WI38 (cell line): ENCODE results near the gene TSPAN7.

Experiments
- H3K4me3 ChIP-seq: 2 replicates; pipeline ENCODE4 v1.5.1; 2011; ENCODE audit warnings: low read depth, mild to moderate bottlenecking, control low read depth, low read length
- TF ChIP-seq, protein P1 (sequence below): IDR thresholded peaks from 2 replicates; pipeline ENCODE4 v1.5.1; 2012; ENCODE audit warnings: low read depth, mild to moderate bottlenecking, control low read depth, low read length

TSPAN7 gene, protein sequence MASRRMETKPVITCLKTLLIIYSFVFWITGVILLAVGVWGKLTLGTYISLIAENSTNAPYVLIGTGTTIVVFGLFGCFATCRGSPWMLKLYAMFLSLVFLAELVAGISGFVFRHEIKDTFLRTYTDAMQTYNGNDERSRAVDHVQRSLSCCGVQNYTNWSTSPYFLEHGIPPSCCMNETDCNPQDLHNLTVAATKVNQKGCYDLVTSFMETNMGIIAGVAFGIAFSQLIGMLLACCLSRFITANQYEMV

DNA sequence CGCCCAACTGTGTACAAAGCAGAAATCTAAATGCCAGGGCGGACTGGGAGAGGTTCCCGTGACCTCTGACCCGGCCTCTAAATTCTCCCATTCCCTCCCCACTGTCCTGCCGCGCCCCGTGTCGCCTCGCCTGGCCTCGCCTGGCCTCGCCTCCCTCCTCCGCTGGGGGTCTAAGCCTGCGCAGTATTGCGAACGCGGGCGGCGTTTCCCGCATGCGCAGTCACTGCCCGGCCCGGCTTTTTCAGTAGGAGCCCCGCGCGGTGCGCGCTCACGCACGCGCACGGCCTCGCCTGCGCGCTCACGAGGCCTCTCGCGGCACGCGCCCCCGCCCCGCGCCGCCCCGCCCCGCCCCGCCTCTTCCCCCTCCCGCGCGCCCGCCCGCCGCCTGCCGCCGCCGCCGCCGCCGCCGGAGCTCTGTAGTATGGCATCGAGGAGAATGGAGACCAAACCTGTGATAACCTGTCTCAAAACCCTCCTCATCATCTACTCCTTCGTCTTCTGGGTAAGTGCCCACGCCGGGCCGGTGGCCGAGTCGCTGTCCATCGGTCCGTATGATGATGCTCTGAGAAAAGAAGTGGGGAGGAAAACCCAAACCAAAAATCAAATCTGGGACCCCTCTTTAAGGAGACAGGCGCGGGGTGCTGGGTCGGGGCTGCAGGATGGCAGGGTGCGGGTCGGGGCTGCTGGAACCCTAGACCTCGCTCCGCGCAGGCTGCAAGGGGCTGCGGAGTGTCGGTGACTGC, at the start of gene TSPAN7:
Gene TSPAN7, plus strand, starts transcription at position 417 of the 743 bp plus-strand sequence. Its CDS starts 5 bp downstream, at position 422.
- TF ChIP-seq, protein P1, sequence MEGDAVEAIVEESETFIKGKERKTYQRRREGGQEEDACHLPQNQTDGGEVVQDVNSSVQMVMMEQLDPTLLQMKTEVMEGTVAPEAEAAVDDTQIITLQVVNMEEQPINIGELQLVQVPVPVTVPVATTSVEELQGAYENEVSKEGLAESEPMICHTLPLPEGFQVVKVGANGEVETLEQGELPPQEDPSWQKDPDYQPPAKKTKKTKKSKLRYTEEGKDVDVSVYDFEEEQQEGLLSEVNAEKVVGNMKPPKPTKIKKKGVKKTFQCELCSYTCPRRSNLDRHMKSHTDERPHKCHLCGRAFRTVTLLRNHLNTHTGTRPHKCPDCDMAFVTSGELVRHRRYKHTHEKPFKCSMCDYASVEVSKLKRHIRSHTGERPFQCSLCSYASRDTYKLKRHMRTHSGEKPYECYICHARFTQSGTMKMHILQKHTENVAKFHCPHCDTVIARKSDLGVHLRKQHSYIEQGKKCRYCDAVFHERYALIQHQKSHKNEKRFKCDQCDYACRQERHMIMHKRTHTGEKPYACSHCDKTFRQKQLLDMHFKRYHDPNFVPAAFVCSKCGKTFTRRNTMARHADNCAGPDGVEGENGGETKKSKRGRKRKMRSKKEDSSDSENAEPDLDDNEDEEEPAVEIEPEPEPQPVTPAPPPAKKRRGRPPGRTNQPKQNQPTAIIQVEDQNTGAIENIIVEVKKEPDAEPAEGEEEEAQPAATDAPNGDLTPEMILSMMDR, result no peak
- peak within 1 kb of the TSS; percentile 49 for H3K4me3 ChIP-seq

DNA sequence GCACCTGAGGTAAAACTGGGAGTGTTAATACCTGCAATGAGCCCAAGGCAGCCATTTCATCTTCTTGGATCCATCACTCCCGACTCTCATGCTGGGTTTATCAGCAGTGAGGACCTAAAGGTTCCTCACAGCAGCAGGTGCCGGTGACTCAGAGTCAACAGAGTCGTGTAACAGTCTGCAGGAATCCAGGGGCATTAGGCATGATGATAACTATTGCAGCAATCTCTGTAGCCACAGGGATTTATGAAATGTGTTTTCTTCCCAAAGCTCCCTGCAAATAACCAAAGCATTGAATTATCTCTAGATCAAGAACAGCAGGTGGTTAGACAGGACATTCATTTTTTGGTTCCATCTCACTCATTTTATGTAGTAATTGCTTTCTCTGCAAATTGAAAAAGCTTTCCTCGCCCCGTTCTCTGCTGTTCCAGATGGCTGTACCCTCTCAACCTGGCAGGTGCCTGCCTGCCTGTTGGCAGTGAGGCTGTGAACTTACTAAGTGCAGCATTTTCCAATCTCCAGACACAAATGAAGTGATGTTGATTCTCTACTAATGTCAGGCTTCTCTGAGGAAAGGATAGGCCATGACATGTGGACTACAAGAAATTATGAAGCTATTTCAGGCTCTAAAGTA, 48.1 kb upstream of the TSPAN7 start:
- TF ChIP-seq, protein P1, result no peak
- no peak overlapping the region for H3K4me3 ChIP-seq

DNA sequence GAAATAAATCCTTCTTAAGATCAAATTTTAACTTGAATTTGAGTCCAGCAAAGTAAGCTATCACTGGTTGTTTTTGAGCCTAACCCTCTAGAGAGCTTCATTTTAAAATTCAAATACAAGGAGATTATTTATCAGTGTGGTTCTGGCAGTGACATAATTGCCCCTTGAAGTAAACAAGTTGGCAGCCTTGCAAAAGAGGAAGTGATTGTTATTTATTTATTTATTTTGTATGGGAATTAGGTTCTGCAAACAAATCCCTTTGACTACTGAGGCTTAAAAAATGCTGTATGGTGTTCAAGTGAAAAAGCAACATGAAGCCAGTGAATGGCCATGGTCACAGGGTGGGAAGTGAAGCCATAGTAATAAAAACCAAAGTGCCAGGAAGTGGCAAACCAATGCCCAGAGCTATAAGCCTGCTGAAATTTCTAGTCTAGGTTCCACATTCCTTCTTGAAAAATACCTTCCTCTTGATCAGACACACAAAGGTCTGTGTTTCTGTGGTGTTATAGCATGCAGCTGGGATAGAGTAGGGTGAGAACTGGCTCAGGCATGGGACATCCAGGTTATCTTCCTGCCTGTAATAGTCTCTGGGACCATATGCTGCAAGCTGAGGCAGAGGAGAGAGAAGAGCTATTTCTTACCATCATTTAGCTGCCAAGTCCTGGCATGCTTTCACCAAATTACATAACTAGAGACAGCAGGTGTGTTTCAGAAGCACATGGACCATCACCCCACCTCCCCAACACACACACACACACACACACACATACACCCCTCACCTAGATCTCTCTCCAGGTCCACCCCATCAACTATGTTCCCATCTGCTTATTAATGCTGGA, 47.1 kb upstream of the TSPAN7 start:
- H3K4me3 ChIP-seq, result no peak overlapping the region
- TF ChIP-seq, protein P1, result no peak

DNA sequence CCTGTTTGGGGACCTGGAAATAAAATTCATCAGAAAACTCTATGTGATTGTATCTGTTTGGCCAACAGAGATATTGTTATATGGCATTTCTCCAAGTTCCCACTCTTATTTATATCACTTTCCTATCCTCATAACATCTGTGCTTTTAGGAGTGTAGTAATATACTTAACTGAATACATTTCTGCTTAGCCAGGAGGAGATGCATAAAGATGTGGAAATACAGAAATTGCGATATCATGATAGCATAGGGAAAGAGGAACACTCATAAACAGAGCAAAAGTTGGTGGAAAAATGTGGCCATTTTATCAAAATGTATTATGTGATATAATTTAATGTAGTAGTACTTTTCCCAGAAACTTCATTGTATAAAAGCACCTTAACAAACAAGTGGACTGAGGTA, 46.1 kb upstream of the TSPAN7 start:
- no peak overlapping the region for H3K4me3 ChIP-seq

DNA sequence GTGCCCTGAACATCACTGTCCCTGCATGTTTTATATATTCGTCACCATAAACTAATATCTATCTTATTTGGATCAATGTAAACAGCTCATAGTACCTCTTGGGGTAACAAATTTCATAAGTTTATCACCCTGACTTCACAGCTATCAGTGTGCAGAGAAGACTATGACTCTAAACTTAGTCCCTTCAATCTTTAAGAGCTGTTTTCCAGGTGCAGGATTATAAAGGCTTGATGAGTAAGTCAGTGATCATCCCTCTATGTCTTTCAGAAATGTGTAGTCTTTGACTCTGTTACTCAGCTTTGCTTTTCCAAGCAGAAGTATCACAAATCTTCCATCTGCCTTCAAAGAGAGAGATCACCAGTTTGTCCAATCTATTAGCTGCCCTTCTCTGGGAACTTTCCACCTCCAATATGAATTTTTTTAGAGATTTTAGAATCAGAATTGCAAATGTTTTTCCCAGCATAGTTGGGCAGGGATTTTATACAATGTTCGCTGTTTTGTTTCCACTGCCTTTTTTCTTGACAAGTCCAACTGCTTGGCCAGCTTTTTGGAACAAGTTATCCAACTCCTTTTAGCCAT, 45.1 kb upstream of the TSPAN7 start:
- TF ChIP-seq, protein P1, result no peak
- no peak overlapping the region for H3K4me3 ChIP-seq

More for the DNA sequence above, 46.1 kb upstream of the TSPAN7 start:
- TF ChIP-seq, protein P1, result no peak

DNA sequence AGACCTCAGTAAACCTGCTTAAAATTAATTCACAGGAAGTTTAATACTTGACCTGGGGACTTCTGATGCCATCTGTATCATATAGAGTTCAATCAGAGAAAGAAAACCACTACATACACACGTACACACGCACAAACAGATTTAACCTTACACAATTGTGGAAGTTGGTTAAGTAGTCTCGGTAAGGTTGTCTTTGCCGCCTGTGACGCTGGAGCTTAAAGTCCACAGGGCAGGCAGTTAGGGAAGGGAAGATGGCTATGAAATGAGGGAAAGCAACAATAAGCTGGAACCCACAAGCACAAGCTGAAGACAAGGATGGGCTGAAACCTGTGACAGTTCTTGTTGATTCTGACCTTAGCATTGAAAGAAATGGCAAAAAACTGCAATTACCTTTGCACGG, 41.7 kb upstream of the TSPAN7 start:
- no peak overlapping the region for H3K4me3 ChIP-seq
- TF ChIP-seq, protein P1, result no peak
